ENCODE measurements around the gene NEUROD2. TPM values are rescaled to one million over a fixed set of nuclear protein-coding genes. Genes with fewer than 3 reads are reported as not detected.

NEUROD2 gene
- polyA plus RNA-seq, 1 donor from 2014 or later = not detected

GRCh38 chr17:39634384-39634871, 26.7 kb upstream of the NEUROD2 start:
- H3K4me3 ChIP-seq (ENCODE audit: low read length) = no peak overlapping the region
- H3K27me3 ChIP-seq (ENCODE audit: insufficient read depth, low read depth, low read length) = peaks cover 3% of the 10 kb centered on the region
- peaks cover 18% of the 10 kb centered on the region for H3K79me2 ChIP-seq (replicated peaks; ENCODE audit: insufficient read depth, low read length)
- no peak overlapping the region for H3K9ac ChIP-seq (ENCODE audit: low read length)
- no peak overlapping the region for H3K27ac ChIP-seq (ENCODE audit: low read length)
- H3F3A ChIP-seq (ENCODE audit: insufficient read depth, low read length, poor library complexity, severe bottlenecking) = no peaks in the 10 kb centered on the region
- H2AFZ ChIP-seq (ENCODE audit: low read depth, low read length) = no peak overlapping the region
- no peak for TF ChIP-seq TAF1 (IDR thresholded peaks at IDR 0.05; ENCODE audit: low read depth)
- no peak for TF ChIP-seq EZH2 (IDR thresholded peaks at IDR 0.05; ENCODE audit: borderline replicate concordance, insufficient read depth, low read length, poor library complexity, severe bottlenecking)
- peak; percentile 79 for TF ChIP-seq CTCF (IDR thresholded peaks at IDR 0.05; ENCODE audit: poor library complexity, severe bottlenecking)
- TF ChIP-seq SMC3 (conservative IDR thresholded peaks at IDR 0.05; ENCODE audit: poor library complexity) = peak; percentile 59
- no peaks in the 10 kb centered on the region for H3K9me3 ChIP-seq (ENCODE audit: low read length)
- H3K4me2 ChIP-seq (ENCODE audit: low read length) = no peak overlapping the region
- H3K9me2 ChIP-seq (ENCODE audit: insufficient read depth, low read length) = no peaks in the 10 kb centered on the region
- H3K36me3 ChIP-seq (ENCODE audit: insufficient read depth, low read length) = no peaks in the 10 kb centered on the region
- H4K20me1 ChIP-seq (ENCODE audit: insufficient read depth) = no peaks in the 10 kb centered on the region

- no peaks in the 10 kb centered on the region for H3K9me3 ChIP-seq (ENCODE audit: low read length)
- peaks cover 12% of the 10 kb centered on the region for H3K79me2 ChIP-seq (replicated peaks; ENCODE audit: insufficient read depth, low read length)
- H3K36me3 ChIP-seq (ENCODE audit: insufficient read depth, low read length) = no peaks in the 10 kb centered on the region
- no peak overlapping the region for H3K4me3 ChIP-seq (ENCODE audit: low read length)
- no peak for TF ChIP-seq REST (IDR thresholded peaks at IDR 0.05; ENCODE audit: borderline replicate concordance)
- no peak for TF ChIP-seq POLR2AphosphoS5 (IDR thresholded peaks at IDR 0.05)
- no peak for TF ChIP-seq EZH2 (IDR thresholded peaks at IDR 0.05; ENCODE audit: borderline replicate concordance, insufficient read depth, low read length, poor library complexity, severe bottlenecking)
- no peak for TF ChIP-seq CTCF (IDR thresholded peaks at IDR 0.05; ENCODE audit: poor library complexity, severe bottlenecking)
- no peak for TF ChIP-seq SMC3 (conservative IDR thresholded peaks at IDR 0.05; ENCODE audit: poor library complexity)
- TF ChIP-seq MXI1 (conservative IDR thresholded peaks at IDR 0.05; ENCODE audit: poor library complexity, severe bottlenecking) = no peak
- no peak for TF ChIP-seq RAD21 (conservative IDR thresholded peaks at IDR 0.05)
- no peak for TF ChIP-seq TAF1 (IDR thresholded peaks at IDR 0.05; ENCODE audit: low read depth)
- TF ChIP-seq EP300 (conservative IDR thresholded peaks at IDR 0.05; ENCODE audit: poor library complexity, severe bottlenecking) = no peak
- peaks cover 10% of the 10 kb centered on the region for H3K27me3 ChIP-seq (ENCODE audit: insufficient read depth, low read depth, low read length)
- H3F3A ChIP-seq (ENCODE audit: insufficient read depth, low read length, poor library complexity, severe bottlenecking) = no peaks in the 10 kb centered on the region
- no peaks in the 10 kb centered on the region for H4K20me1 ChIP-seq (ENCODE audit: insufficient read depth)
- no peak overlapping the region for H3K27ac ChIP-seq (ENCODE audit: low read length)
- H2AFZ ChIP-seq (ENCODE audit: low read depth, low read length) = no peak overlapping the region
- no peak overlapping the region for H3K9ac ChIP-seq (ENCODE audit: low read length)
- no peak overlapping the region for H3K4me2 ChIP-seq (ENCODE audit: low read length)
- H3K9me2 ChIP-seq (ENCODE audit: insufficient read depth, low read length) = no peaks in the 10 kb centered on the region
Observed at GRCh38 chr17:39633570-39634183, 26.0 kb upstream of the NEUROD2 start.

Data from neural cell (in vitro differentiated cells).